Testis (tissue), 3 donors: ENCODE measurements around the gene PTPRN2. TPM values are rescaled to one million over a fixed set of nuclear protein-coding genes. Genes with fewer than 3 reads are reported as not detected.

ENCODE experiments used
- DNase-seq: peaks from one replicate; pipeline ENCODE4 v3.0.0-alpha.2; 2019
- H3K27ac ChIP-seq, 2 donors: fragments of 200-600 bp; sonication (generic); one replicate each; pipeline ENCODE4 v1.5.1; 2019
- H3K27me3 ChIP-seq: fragments of 200-600 bp; sonication (generic); one replicate; pipeline ENCODE4 v1.5.1; 2019
- H3K36me3 ChIP-seq: fragments of 200-600 bp; sonication (generic); one replicate; pipeline ENCODE4 v1.5.1; 2017; ENCODE audit warnings: low read depth; ENCODE audit errors: missing control alignments
- H3K4me1 ChIP-seq: fragments of 200-600 bp; sonication (generic); one replicate; pipeline ENCODE4 v1.5.1; 2019
- H3K4me3 ChIP-seq, 2 donors: fragments of 200-600 bp; sonication (generic); one replicate each; pipeline ENCODE4 v1.5.1; 2017 to 2019
- H3K9me3 ChIP-seq: fragments of 200-600 bp; sonication (generic); one replicate; pipeline ENCODE4 v1.5.1; 2017
- POLR2A ChIP-seq: fragments of 450-650 bp; IDR thresholded peaks from one replicate; pipeline ENCODE4 v1.6.1; 2017; ENCODE audit warnings: antibody characterized with exemption, mild to moderate bottlenecking, moderate library complexity
- WGBS, 2 donors: methylation state at CpG; one replicate each; pipeline ENCODE4 v1.1.5; 2018; 5-methylcytosine and 5-hydroxymethylcytosine counted together
- intact Hi-C: fragments of 100-400 bp; cut with DNase I; formaldehyde crosslinking; loops from one replicate; pipeline ENCODE4 v1.15.1; 2023; ENCODE audit warnings: low total_unique reads
- polyA plus RNA-seq: library from polyadenylated mRNA; stranded (reverse); fragments of 350-450 nt; fragmentation: Illumina TruSeq; extraction: RNeasy Lipid Tissue Mini Kit (QIAGEN cat#74804); gene quantifications from one replicate; pipeline ENCODE4 v1.2.3, GENCODE V29; 2014; ENCODE audit warnings: low read depth, low replicate concordance; ENCODE audit not compliant: insufficient read depth
- total RNA-seq, 2 donors: library from RNA; depleted of rRNA; stranded (reverse); fragments of >200 nt; gene quantifications; one replicate each; pipeline ENCODE4 v1.2.3, GENCODE V29; 2016
- TF ChIP-seq, protein P1 (sequence below), 3 experiments: fragments of 450-650 bp in 2 of 3; fragments of 200-600 bp in 1 of 3; sonication (generic) in 1 of 3; IDR thresholded peaks; one replicate each; pipeline ENCODE4 v1.5.1; 2016 to 2019; ENCODE audit warnings: antibody characterized with exemption in 3 of 3, mild to moderate bottlenecking in 2 of 3, moderate library complexity in 1 of 3

PTPRN2 gene
- total and polyA plus RNA-seq, 3 donors from 2014 or later: 9.3 to 10.8 (median 9.8) TPM

DNA sequence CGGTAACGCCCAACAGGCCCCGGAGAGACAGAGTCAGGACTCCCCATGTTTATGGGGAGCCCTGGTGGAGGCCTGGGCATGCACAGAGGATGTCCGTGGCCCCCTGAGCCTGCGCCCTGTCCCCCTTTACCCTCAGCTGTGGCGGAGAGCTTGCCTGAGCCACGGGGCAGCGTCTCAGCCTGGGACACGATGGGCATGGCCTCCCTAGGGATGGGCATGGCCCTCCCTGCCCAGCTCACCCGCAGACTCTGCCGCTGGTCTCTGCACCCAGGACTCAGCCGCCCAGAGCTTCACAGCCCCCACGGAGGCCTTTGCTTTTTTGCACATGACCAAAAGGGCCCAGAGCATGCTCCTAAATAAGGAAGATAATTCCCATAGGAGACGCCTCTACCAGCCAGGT lies 394.2 kb downstream of the PTPRN2 start:
- WGBS, 2 donors: 94 to 95% methylated on average over 12 to 14 of the region's 14 CpGs
- Histone ChIP-seq H3K4me1 (no peaks in the 10 kb centered on the region), H3K4me3 (no peak overlapping the region), H3K27ac (no peak overlapping the region), H3K27me3 (no peaks in the 10 kb centered on the region), H3K9me3 (no peaks in the 10 kb centered on the region), H3K36me3 (no peaks in the 10 kb centered on the region)
- intact Hi-C loops: no loop called here
- TF ChIP-seq, protein P1, sequence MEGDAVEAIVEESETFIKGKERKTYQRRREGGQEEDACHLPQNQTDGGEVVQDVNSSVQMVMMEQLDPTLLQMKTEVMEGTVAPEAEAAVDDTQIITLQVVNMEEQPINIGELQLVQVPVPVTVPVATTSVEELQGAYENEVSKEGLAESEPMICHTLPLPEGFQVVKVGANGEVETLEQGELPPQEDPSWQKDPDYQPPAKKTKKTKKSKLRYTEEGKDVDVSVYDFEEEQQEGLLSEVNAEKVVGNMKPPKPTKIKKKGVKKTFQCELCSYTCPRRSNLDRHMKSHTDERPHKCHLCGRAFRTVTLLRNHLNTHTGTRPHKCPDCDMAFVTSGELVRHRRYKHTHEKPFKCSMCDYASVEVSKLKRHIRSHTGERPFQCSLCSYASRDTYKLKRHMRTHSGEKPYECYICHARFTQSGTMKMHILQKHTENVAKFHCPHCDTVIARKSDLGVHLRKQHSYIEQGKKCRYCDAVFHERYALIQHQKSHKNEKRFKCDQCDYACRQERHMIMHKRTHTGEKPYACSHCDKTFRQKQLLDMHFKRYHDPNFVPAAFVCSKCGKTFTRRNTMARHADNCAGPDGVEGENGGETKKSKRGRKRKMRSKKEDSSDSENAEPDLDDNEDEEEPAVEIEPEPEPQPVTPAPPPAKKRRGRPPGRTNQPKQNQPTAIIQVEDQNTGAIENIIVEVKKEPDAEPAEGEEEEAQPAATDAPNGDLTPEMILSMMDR (IDR thresholded peaks at IDR 0.05): no peak
- DNase-seq: no peak

DNA sequence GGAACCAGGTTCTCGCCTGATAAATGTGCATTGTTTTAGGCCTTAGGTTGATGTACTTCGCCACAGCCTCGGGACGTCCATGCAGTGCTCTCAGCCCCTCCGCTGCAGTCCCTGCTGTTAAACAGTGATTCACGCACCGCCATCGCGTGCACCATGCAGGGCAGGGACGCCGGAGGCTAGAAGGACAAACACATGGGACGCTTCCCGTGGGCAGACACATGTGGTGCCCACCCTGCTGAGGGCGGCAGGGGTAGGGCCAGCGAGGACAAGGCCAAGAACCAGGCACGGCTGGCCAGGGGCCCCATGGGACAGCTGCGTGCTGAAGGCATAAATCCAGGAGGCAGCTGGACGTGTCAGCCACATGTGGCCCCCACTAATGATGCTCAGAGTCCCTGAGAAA lies 394.7 kb downstream of the PTPRN2 start:
- no peaks in the 10 kb centered on the region for H3K4me1 ChIP-seq
- intact Hi-C loops: no loop called here
- no peaks in the 10 kb centered on the region for H3K9me3 ChIP-seq
- H3K36me3 ChIP-seq: no peaks in the 10 kb centered on the region
- no peaks in the 10 kb centered on the region for H3K27me3 ChIP-seq
- no peak for DNase-seq
- 90 to 91% methylated on average over 14 to 18 of the region's 18 CpGs for WGBS, 2 donors
- H3K4me3 ChIP-seq: no peak overlapping the region
- TF ChIP-seq, protein P1 (IDR thresholded peaks at IDR 0.05): no peak
- TF ChIP-seq POLR2A: no peak
- H3K27ac ChIP-seq: no peak overlapping the region

DNA sequence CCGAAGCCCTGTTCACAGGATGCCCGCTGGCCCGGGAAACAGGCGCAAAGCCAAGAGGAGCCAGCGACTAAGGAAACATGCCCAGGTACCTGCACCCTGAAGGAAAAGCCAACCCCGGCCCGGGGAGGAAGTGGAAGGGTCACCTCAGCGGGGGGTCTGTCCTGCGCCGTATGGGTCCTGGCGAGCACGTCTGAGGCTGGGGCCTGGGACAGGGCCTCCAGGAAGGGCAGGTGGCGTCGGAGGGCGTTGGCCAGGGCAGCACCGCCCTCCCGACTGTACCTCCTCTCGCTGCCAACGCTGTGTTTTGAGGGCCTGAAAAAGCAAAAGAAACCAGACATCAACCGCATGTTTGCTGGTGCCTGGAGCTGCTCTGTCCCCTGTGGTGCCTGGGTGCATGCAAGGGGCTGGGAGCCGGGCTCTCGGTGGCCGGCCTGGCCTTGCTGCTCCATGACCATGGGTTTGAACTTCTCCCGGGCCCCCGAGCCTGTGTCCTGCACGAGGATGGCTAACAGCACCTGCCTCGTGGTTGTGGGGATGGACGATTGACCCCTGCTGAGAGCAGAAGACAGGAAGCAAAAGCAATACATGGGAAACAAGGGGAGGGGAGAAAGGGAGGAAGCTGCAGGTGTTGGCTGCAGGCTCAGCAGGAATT lies 395.3 kb downstream of the PTPRN2 start:
- H3K9me3 ChIP-seq: no peaks in the 10 kb centered on the region
- H3K36me3 ChIP-seq: no peaks in the 10 kb centered on the region
- H3K4me3 ChIP-seq: no peak overlapping the region
- intact Hi-C loops: no loop called here
- no peaks in the 10 kb centered on the region for H3K27me3 ChIP-seq
- WGBS, 2 donors: 89 to 91% methylated on average over 28 of the region's 28 CpGs
- H3K4me1 ChIP-seq: no peaks in the 10 kb centered on the region
- no peak overlapping the region for H3K27ac ChIP-seq
- no peak for DNase-seq
- TF ChIP-seq, protein P1 (IDR thresholded peaks at IDR 0.05): no peak
- no peak for TF ChIP-seq POLR2A

DNA sequence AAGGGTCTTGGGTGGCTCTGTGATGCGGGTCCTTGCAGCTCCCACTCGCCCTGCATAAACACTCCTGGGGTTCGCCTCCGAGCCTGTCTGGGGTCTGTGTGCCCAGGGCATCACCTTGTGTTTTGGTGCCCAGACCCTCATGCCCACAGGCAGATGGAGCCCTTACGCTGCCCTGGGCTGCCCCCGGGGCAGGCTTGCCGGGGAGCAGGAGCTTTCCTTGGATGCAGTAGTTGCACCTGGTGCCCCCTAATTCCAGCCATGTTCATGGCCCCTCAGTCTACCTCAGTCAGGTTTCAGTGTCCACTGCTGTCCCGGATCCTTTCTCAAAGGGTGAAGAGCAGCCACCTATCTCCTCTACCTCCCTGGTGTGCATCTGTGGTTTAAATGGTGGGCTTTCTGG lies 396.0 kb downstream of the PTPRN2 start:
- H3K9me3 ChIP-seq: no peaks in the 10 kb centered on the region

More for the DNA sequence above, 396.0 kb downstream of the PTPRN2 start:
- TF ChIP-seq POLR2A: no peak
- TF ChIP-seq, protein P1 (IDR thresholded peaks at IDR 0.05): no peak
- Histone ChIP-seq H3K27me3 (no peaks in the 10 kb centered on the region), H3K36me3 (no peaks in the 10 kb centered on the region), H3K4me1 (no peaks in the 10 kb centered on the region), H3K4me3 (no peak overlapping the region), H3K27ac (no peak overlapping the region)
- no peak for DNase-seq
- intact Hi-C loops: no loop called here
- WGBS, 2 donors: 89 to 94% methylated on average over 3 to 8 of the region's 8 CpGs
